Ascending aorta (tissue), 2 donors: Measurements from ENCODE around the gene LEF1. TPM values are rescaled to one million over a fixed set of nuclear protein-coding genes. Genes with fewer than 3 reads are reported as not detected.

Experiments used
- DNase-seq, 2 donors: peaks; one replicate each; pipeline ENCODE4 v3.0.0-alpha.2; 2019; ENCODE audit warnings: low spot score in 2 of 2
- H3K27ac ChIP-seq, 2 donors: fragments of 200-600 bp; sonication (generic); one replicate each; pipeline ENCODE4 v1.5.1; 2016 to 2017; ENCODE audit warnings: mild to moderate bottlenecking in 1 of 2
- H3K27me3 ChIP-seq: fragments of 200-600 bp; sonication (generic); one replicate; pipeline ENCODE4 v1.5.1; 2017
- H3K36me3 ChIP-seq, 2 donors: fragments of 200-600 bp; sonication (generic); one replicate each; pipeline ENCODE4 v1.5.1; 2016
- H3K4me1 ChIP-seq, 2 donors: fragments of 200-600 bp; sonication (generic); one replicate each; pipeline ENCODE4 v1.5.1; 2016 to 2017; ENCODE audit warnings: mild to moderate bottlenecking in 1 of 2
- H3K4me3 ChIP-seq, 2 donors: fragments of 200-600 bp; sonication (generic); one replicate each; pipeline ENCODE4 v1.5.1; 2016 to 2017; ENCODE audit warnings: mild to moderate bottlenecking in 1 of 2
- H3K9me3 ChIP-seq, 2 donors: fragments of 200-600 bp; sonication (generic); one replicate each; pipeline ENCODE4 v1.5.1; 2016
- CTCF ChIP-seq, 3 experiments: fragments of 200-600 bp in 2 of 3; fragments of 450-650 bp in 1 of 3; sonication (generic) in 2 of 3; IDR thresholded peaks; one replicate each; pipeline ENCODE4 v1.5.1; 2016 to 2019; ENCODE audit warnings: antibody characterized with exemption in 3 of 3, mild to moderate bottlenecking in 1 of 3, moderate library complexity in 1 of 3
- intact Hi-C: fragments of 100-400 bp; cut with DNase I; formaldehyde crosslinking; loops from one replicate; pipeline ENCODE4 v1.15.1; 2023
- total RNA-seq: library from RNA; depleted of rRNA; stranded (reverse); fragments of >200 nt; gene quantifications from one replicate; pipeline ENCODE4 v1.1.0, GENCODE V29; 2016

LEF1 gene
- total RNA-seq, 1 donor from 2014 or later: not detected

GRCh38 chr4:108001540-108002135, 167.1 kb downstream of the LEF1 start:
- intact Hi-C loops: loop anchor here (10.0 kb wide), 2 partner anchors 1433 to 1637 kb away; partner anchors contain the start of genes GIMD1 and SEC24B
- H3K4me1 ChIP-seq: peaks cover 14 to 47% of the 10 kb centered on the region in 2 donors
- TF ChIP-seq CTCF (IDR thresholded peaks at IDR 0.05): no peak

GRCh38 chr4:107999932-108000539, 168.7 kb downstream of the LEF1 start:
- TF ChIP-seq CTCF (IDR thresholded peaks at IDR 0.05): no peak
- H3K4me1 ChIP-seq: peaks cover 17 to 43% of the 10 kb centered on the region in 2 donors
- H3K4me3 ChIP-seq: no peak overlapping the region
- no peaks in the 10 kb centered on the region for H3K27me3 ChIP-seq
- no peaks in the 10 kb centered on the region for H3K36me3 ChIP-seq
- intact Hi-C loops: loop anchor here (5.0 to 10.0 kb wide), 3 partner anchors 178 to 1635 kb away; partner anchors contain the start of genes GIMD1, SEC24B and SGMS2
- H3K9me3 ChIP-seq: no peaks in the 10 kb centered on the region
- no peak for DNase-seq
- peak overlapping the region; percentile 92 to 93 for H3K27ac ChIP-seq

More at GRCh38 chr4:108001540-108002135, 167.1 kb downstream of the LEF1 start:
- no peak for DNase-seq
- no peak overlapping the region for H3K4me3 ChIP-seq
- no peaks in the 10 kb centered on the region for H3K36me3 ChIP-seq
- H3K9me3 ChIP-seq: no peaks in the 10 kb centered on the region
- no peaks in the 10 kb centered on the region for H3K27me3 ChIP-seq
- peak overlapping the region; percentile 92 to 93 for H3K27ac ChIP-seq

GRCh38 chr4:107997794-107998193, 170.9 kb downstream of the LEF1 start:
- no peak for TF ChIP-seq CTCF (IDR thresholded peaks at IDR 0.05)
- intact Hi-C loops: loop anchor here (2.0 to 5.0 kb wide), 2 partner anchors 67 to 175 kb away; partner anchors contain the start of genes CYP2U1 and SGMS2
- peaks cover 17 to 50% of the 10 kb centered on the region in 2 donors for H3K4me1 ChIP-seq
- H3K36me3 ChIP-seq: no peaks in the 10 kb centered on the region
- H3K9me3 ChIP-seq: no peaks in the 10 kb centered on the region
- peak overlapping the region; percentile 92 to 93 for H3K27ac ChIP-seq
- H3K4me3 ChIP-seq: no peak overlapping the region
- no peak for DNase-seq
- H3K27me3 ChIP-seq: no peaks in the 10 kb centered on the region

Other genes starting within 250 kb of the LEF1 start
- 23.8 TPM for gene CYP2U1, start 237.4 kb downstream of the LEF1 start, total RNA-seq
- 34.3 TPM for gene HADH, start 179.0 kb downstream of the LEF1 start, total RNA-seq